OCI-LY7 (cell line): ENCODE measurements around the gene FUT8. TPM values are rescaled to one million over a fixed set of nuclear protein-coding genes. Genes with fewer than 3 reads are reported as not detected.

Source experiments
- BruUV-seq: library from RNA; stranded (reverse); fragments of 400-500 nt; replicated peaks from 2 replicates; lab custom pipeline; 2021; lab: Mats Ljungman, UMichigan
- CTCF ChIA-PET: fragments of 300-600 bp; sonication (Branson Sonifier 250); formaldehyde crosslinking; loops from one replicate; lab custom pipeline; 2022; ENCODE audit warnings: antibody characterized with exemption; ENCODE audit not compliant: unreplicated experiment; lab: Charles Lee
- POLR2A ChIA-PET: fragments of 300-600 bp; sonication (Branson Sonifier 250); formaldehyde crosslinking; loops from one replicate; lab custom pipeline; 2022; ENCODE audit warnings: antibody characterized with exemption; lab: Charles Lee
- DNase-seq: peaks from one replicate; pipeline ENCODE4 v3.0.0-alpha.2; 2015; ENCODE audit warnings: low spot score
- H2AFZ ChIP-seq: fragments of 200-600 bp; sonication (generic), shearing (Covaris generic); 2 replicates; pipeline ENCODE4 v1.6.1; 2014; ENCODE audit warnings: mild to moderate bottlenecking, antibody characterized with exemption, low read length, moderate library complexity
- H3K27ac ChIP-seq: fragments of 200-600 bp; sonication (generic); 2 replicates; pipeline ENCODE4 v1.5.1; 2014; ENCODE audit warnings: mixed run types, low read depth, mild to moderate bottlenecking, moderate library complexity, low read length, inconsistent platforms; ENCODE audit not compliant: poor library complexity, severe bottlenecking
- H3K36me3 ChIP-seq: fragments of 200-600 bp; sonication (generic); 2 replicates; pipeline ENCODE4 v1.6.1; 2014; ENCODE audit warnings: mild to moderate bottlenecking, antibody characterized with exemption, low read length, moderate library complexity, mixed read lengths; ENCODE audit not compliant: insufficient read depth
- H3K4me1 ChIP-seq: fragments of 200-600 bp; sonication (generic); 2 replicates; pipeline ENCODE4 v1.5.1; 2014; ENCODE audit warnings: mild to moderate bottlenecking, low read length; ENCODE audit not compliant: insufficient read depth, poor library complexity, severe bottlenecking
- H3K4me2 ChIP-seq: fragments of 200-600 bp; sonication (generic); 2 replicates; pipeline ENCODE4 v1.6.1; 2014; ENCODE audit warnings: mild to moderate bottlenecking, low read length
- H3K4me3 ChIP-seq: fragments of 200-600 bp; sonication (generic); 2 replicates; pipeline ENCODE4 v1.5.1; 2014; ENCODE audit warnings: mild to moderate bottlenecking, low read depth, low read length; ENCODE audit not compliant: poor library complexity, severe bottlenecking
- H3K79me2 ChIP-seq: fragments of 200-600 bp; sonication (generic); 2 replicates; pipeline ENCODE4 v1.6.1; 2016; ENCODE audit warnings: low read depth, mild to moderate bottlenecking, low read length, moderate library complexity, mixed read lengths; ENCODE audit not compliant: insufficient read depth
- H3K9me2 ChIP-seq: fragments of 200-600 bp; sonication (generic); 2 replicates; pipeline ENCODE4 v1.6.1; 2016; ENCODE audit warnings: mild to moderate bottlenecking, low read length, mixed read lengths; ENCODE audit not compliant: insufficient read depth
- H3K9me3 ChIP-seq: fragments of 200-600 bp; sonication (generic); 2 replicates; pipeline ENCODE4 v1.6.1; 2014; ENCODE audit warnings: mild to moderate bottlenecking, mixed run types, low read length, mixed read lengths
- H4K20me1 ChIP-seq: fragments of 200-600 bp; sonication (generic); 2 replicates; pipeline ENCODE4 v1.6.1; 2014; ENCODE audit warnings: mild to moderate bottlenecking, antibody characterized with exemption, low read length, moderate library complexity, mixed read lengths; ENCODE audit not compliant: insufficient read depth
- EZH2phosphoT487 ChIP-seq: fragments of 200-600 bp; sonication (generic); IDR thresholded peaks from 2 replicates; pipeline ENCODE4 v1.6.1; 2018; ENCODE audit warnings: low read depth, borderline replicate concordance, mild to moderate bottlenecking, mixed run types, antibody characterized with exemption, low read length, moderate library complexity, mixed read lengths
- intact Hi-C: fragments of 100-400 bp; cut with micrococcal nuclease; formaldehyde crosslinking; loops from one replicate; pipeline ENCODE4 v1.10.0; 2022; ENCODE audit not compliant: unreplicated experiment
- total RNA-seq, 2 experiments: library from RNA; depleted of rRNA in 1 of 2; stranded (reverse); fragments of >200 nt in 1 of 2; shearing (Covaris generic) in 1 of 2; gene quantifications; 2 replicates each; pipeline ENCODE4 v1.2.3, GENCODE V29; 2014 to 2022
- TF ChIP-seq, protein P1 (sequence below): fragments of 200-600 bp; sonication (generic); conservative IDR thresholded peaks from 2 replicates; pipeline ENCODE4 v1.5.1; 2014; ENCODE audit warnings: mild to moderate bottlenecking, antibody characterized with exemption, low read length, moderate library complexity, mixed read lengths

Gene FUT8
- total RNA-seq, 2 experiments from 2014 or later, result 90.3 to 174 TPM

DNA sequence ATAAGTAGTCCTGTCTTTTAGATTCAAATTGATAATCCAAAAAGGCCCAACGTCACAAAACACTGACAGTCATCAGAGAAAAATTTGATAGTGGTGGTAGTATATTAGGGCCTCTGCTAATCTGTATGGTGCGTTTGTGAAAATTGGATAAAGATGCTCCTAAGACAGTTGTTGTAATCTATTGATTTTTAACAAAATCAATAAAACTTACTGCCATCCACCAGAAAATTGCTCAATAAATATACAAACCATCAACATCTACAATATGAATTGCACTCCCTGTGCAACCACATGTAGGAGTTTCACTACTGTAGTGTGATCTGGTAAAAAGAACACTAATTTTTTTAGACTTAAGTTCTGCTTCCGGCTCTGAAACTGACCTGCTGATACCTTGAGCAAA, 336.8 kb downstream of the FUT8 start:
- ChIA-PET POLR2A (interaction anchor here (1.7 kb wide), 1 partner anchor 36 kb away, joined by 3 read pairs; no protein-coding TSS in a partner anchor), CTCF (no interaction called here)
- Histone ChIP-seq H3K79me2 (no peaks in the 10 kb centered on the region), H3K9me2 (no peaks in the 10 kb centered on the region), H3K4me2 (no peak overlapping the region), H3K36me3 (peaks cover 30% of the 10 kb centered on the region), H3K9me3 (no peaks in the 10 kb centered on the region), H4K20me1 (no peaks in the 10 kb centered on the region), H3K4me1 (no peaks in the 10 kb centered on the region), H3K27ac (no peak overlapping the region), H3K4me3 (no peak overlapping the region), H2AFZ (no peak overlapping the region)
- TF ChIP-seq, protein P1, sequence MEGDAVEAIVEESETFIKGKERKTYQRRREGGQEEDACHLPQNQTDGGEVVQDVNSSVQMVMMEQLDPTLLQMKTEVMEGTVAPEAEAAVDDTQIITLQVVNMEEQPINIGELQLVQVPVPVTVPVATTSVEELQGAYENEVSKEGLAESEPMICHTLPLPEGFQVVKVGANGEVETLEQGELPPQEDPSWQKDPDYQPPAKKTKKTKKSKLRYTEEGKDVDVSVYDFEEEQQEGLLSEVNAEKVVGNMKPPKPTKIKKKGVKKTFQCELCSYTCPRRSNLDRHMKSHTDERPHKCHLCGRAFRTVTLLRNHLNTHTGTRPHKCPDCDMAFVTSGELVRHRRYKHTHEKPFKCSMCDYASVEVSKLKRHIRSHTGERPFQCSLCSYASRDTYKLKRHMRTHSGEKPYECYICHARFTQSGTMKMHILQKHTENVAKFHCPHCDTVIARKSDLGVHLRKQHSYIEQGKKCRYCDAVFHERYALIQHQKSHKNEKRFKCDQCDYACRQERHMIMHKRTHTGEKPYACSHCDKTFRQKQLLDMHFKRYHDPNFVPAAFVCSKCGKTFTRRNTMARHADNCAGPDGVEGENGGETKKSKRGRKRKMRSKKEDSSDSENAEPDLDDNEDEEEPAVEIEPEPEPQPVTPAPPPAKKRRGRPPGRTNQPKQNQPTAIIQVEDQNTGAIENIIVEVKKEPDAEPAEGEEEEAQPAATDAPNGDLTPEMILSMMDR, result no peak
- no peak for TF ChIP-seq EZH2phosphoT487
- DNase-seq, result no peak
- intact Hi-C loops, result no loop called here
- BruUV-seq, result no TSS peak

DNA sequence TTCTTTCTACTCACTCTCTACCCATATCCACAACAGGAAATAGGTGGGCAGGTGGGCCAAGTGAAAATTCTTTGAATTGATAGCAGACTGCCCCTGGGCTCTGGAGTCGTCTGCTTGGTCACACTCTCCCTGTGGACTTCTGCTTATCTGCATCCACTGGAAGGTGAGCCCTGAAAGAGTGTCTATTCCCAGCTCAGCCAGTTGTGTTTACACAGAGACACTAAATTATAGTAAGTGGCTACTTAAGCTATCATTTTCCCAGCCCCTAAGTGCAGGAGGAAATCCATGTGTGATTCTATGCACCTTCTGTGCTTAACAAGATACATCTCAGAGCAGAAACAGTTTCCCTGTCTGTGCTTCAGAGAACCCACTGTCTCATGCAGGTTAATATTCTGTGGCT, 338.4 kb downstream of the FUT8 start:
- intact Hi-C loops, result no loop called here
- Histone ChIP-seq H3K27ac (no peak overlapping the region), H3K4me2 (no peak overlapping the region)

DNA sequence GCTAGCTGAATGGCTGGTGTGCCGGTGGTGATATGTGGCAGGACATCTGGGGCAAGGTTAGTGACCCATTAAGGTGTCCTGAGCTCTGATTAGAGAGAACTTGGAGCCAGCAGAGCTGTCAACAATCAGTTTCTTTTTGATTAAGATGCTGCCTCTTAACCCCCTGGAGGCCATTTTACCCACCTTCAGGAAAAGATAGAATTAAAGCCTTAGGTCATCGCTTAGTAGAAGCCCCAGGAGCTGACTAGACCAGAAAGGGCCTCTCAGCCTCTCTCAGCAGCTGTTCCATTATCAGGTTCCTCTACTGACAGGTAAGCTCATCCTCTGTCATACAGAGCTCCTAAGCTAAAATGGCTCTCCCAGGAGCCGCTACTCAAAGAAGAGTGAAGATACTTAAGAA, 339.0 kb downstream of the FUT8 start:
- CTCF ChIA-PET, result no interaction called here

More for the DNA sequence above, 338.4 kb downstream of the FUT8 start:
- no TSS peak for BruUV-seq
- no peaks in the 10 kb centered on the region for H4K20me1 ChIP-seq
- H3K79me2 ChIP-seq, result no peaks in the 10 kb centered on the region
- H3K9me3 ChIP-seq, result no peaks in the 10 kb centered on the region
- ChIA-PET CTCF (no interaction called here), POLR2A (interaction anchor here (1.7 kb wide), 1 partner anchor 38 kb away, joined by 3 read pairs; no protein-coding TSS in a partner anchor)
- H3K36me3 ChIP-seq, result peaks cover 25% of the 10 kb centered on the region
- no peaks in the 10 kb centered on the region for H3K4me1 ChIP-seq
- TF ChIP-seq, protein P1, result no peak
- TF ChIP-seq EZH2phosphoT487, result no peak
- H3K4me3 ChIP-seq, result no peak overlapping the region
- H2AFZ ChIP-seq, result no peak overlapping the region
- H3K9me2 ChIP-seq, result no peaks in the 10 kb centered on the region
- DNase-seq, result no peak

More for the DNA sequence above, 339.0 kb downstream of the FUT8 start:
- Histone ChIP-seq H3K36me3 (peaks cover 19% of the 10 kb centered on the region), H3K27ac (no peak overlapping the region), H3K9me3 (no peaks in the 10 kb centered on the region), H3K9me2 (no peaks in the 10 kb centered on the region), H3K4me1 (no peaks in the 10 kb centered on the region), H4K20me1 (no peaks in the 10 kb centered on the region), H3K4me3 (no peak overlapping the region), H3K4me2 (no peak overlapping the region), H2AFZ (no peak overlapping the region), H3K79me2 (no peaks in the 10 kb centered on the region)
- intact Hi-C loops, result no loop called here
- no peak for TF ChIP-seq EZH2phosphoT487
- TF ChIP-seq, protein P1, result no peak
- POLR2A ChIA-PET, result interaction anchor here (0.6 kb wide), 1 partner anchor 1261 kb away, joined by 3 read pairs; no protein-coding TSS in a partner anchor
- no peak for DNase-seq
- no TSS peak for BruUV-seq
